Hepatic stellate cell (primary cell): ENCODE measurements around the gene DAND5.

Source experiments
- DNase-seq: peaks from one replicate; pipeline ENCODE4 v3.0.0; 2011; ENCODE audit warnings: low spot score

DAND5 gene

DNA sequence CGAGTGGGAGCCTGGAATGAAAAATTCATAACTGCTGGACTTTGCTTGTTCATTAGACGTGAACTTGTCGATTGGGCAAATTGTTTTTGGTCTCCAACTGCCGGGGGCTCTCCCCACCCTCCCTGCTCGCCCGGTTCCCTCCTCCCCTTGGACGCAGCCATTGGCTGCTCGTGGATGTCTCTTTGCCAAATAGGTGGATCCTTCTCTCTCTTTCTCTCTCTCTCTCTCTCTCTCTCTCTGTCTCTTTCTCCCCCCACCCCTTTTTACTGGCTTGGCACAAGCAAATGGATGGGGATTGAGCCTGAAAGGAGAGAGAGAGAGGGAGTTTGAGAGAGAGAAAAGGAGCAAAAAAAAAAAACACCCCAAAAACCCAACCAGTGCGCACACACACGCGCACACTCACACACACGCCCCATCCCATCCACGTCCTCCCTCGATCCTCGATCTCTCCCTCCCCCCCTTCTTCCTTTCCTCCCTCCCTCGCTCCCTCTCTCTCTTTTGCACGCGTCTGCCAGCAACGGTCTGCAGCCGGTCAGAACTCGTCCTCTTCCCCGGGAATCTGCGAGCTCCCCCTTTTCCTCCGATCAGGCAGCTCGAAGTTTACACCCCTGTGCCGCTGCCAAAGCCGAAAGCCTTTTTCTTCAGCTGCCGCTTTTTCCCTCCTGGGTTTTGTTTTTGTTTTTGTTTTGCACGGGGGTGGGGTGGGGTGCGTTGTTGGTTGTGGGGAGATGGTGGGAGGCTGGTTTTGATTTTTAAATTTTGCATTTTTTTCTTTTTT, 53.7 kb downstream of the DAND5 start:
- peak; percentile 93 for DNase-seq

DNA sequence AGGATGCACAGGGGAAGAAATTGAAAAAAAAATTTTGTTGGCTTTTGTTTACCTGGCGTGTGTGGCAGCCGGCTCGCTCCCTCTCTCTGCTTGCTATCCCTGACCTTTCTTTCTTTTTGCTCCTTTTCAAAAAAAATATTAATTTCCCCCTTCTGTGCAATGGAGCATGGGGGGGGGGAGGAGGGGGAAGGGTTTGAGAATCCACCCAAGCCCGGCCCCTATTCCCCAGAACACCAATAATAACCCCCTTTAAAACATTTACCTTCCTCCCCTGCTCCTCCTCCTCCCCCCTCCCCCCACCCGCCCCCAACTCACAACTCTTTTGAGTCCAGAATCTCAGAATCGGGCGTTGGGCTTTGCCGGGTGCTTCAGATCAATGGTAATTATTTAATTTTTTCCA, 54.3 kb downstream of the DAND5 start:
- peak; percentile 54 for DNase-seq
